GM13977 (cell line): ENCODE data around the gene AMY2A.
"Not testable (repeated sequence)": the region's sequence is repeated elsewhere in the genome, so short reads cannot be mapped to it uniquely, and the experiment has no call there.

Source experiments
- DNase-seq: peaks from one replicate; pipeline ENCODE4 v3.0.0; 2012; ENCODE audit warnings: low spot score
- in situ Hi-C: fragments of 300-500 bp; cut with MboI; formaldehyde crosslinking; loops from one replicate; pipeline ENCODE4 v1.12.0; 2022; ENCODE audit warnings: low sequenced_read_pairs, low pct_unique_long_range_greater_than_20kb, mixed read lengths, inconsistent platforms; ENCODE audit not compliant: unreplicated experiment
- TF ChIP-seq, protein P1 (sequence below): IDR thresholded peaks from 2 replicates; pipeline ENCODE4 v1.5.1; 2012; ENCODE audit warnings: mild to moderate bottlenecking, control low read depth; ENCODE audit not compliant: insufficient read depth; ENCODE audit errors: extremely low read depth, missing control alignments

The AMY2A gene

GRCh38 chr1:103616362-103616761, 865 bp upstream of the AMY2A start:
- DNase-seq, result no peak
- in situ Hi-C loops, result no loop called here
- TF ChIP-seq, protein P1, sequence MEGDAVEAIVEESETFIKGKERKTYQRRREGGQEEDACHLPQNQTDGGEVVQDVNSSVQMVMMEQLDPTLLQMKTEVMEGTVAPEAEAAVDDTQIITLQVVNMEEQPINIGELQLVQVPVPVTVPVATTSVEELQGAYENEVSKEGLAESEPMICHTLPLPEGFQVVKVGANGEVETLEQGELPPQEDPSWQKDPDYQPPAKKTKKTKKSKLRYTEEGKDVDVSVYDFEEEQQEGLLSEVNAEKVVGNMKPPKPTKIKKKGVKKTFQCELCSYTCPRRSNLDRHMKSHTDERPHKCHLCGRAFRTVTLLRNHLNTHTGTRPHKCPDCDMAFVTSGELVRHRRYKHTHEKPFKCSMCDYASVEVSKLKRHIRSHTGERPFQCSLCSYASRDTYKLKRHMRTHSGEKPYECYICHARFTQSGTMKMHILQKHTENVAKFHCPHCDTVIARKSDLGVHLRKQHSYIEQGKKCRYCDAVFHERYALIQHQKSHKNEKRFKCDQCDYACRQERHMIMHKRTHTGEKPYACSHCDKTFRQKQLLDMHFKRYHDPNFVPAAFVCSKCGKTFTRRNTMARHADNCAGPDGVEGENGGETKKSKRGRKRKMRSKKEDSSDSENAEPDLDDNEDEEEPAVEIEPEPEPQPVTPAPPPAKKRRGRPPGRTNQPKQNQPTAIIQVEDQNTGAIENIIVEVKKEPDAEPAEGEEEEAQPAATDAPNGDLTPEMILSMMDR, result no peak

DNA sequence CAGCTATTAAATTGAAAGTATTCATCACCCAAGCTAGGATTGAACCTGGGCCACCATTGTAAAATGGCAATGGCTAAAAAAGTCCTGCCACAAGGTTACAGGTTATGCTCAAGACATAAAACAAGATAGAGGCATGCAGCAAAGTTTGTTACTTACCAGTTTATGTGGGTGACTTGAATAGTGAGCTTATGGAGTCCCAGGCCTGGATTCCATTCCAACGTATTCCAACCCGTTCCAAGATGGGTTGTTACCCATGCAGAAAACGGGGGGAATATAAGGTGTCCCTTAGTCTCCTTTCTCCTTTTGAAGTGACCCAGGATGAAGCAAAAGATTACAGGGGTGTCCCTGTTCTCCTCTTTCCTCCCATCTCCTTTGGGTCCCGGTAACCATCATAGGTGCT, 10.2 kb downstream of the AMY2A start:
- DNase-seq, in situ Hi-C loops: not testable (repeated sequence)

DNA sequence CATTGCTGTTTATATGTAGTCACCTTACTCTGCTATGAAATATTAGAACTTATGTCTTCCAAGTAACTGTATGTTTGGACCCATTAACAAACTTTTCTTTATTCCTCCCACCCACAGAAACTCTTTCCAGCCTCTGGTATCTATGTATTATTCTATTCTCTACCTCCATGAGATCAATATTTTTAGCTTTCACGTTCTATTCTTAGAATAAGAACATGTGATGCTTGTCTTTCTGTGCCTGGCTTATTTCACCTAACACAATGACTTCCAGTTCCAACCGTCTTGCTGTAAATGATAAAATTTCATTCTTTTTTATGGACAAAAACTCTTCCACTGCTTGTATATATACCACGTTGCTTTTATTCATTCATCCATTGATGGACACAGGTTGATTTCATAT, 24.0 kb downstream of the AMY2A start:
- in situ Hi-C loops, DNase-seq: not testable (repeated sequence)

- in situ Hi-C loops, DNase-seq: not testable (repeated sequence)
Observed at GRCh38 chr1:103643908-103644307, 26.7 kb downstream of the AMY2A start.

- in situ Hi-C loops, DNase-seq: not testable (repeated sequence)
Observed at GRCh38 chr1:103650305-103650704, 33.1 kb downstream of the AMY2A start.

GRCh38 chr1:103650889-103651288, 33.7 kb downstream of the AMY2A start:
- DNase-seq, in situ Hi-C loops: not testable (repeated sequence)

DNA sequence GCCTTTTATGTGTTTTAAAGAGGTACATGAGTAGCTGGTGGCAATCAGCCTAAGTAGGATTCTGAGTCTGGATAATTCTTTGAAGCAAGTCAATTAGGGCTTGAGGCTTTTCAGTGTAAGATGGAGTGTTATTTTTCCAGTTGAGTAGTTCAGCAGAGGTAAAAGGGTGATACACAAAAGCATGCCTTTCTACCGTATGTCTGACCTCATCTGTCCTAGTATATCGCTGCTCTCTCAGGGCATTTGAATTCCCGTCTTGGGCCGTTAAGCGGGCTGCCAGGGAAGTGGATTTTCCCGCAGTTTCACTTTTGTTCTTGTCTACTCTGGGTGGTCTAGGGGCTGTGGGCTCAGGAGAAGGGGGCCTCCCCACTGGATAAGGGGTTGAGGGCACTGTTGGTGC, 36.9 kb downstream of the AMY2A start:
- in situ Hi-C loops, DNase-seq: not testable (repeated sequence)

DNA sequence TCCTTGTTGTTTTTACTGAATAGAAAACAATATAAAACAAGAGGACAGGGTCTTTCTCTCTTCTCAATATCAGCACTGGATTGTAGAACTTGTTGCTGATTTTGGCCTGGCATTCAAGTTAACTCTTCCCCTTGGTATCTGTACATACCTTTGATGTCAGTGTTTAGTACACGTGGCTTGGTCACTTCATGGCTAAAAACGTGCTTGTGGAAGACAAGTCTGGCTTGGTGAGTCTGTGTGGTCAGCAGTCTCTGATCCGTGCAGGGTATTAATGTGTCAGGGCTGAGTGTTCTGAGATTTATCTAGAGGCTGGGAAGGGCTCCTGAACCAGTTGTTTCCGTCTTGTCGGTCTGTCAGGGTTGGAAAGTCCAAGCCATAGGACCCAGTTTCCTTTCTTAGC, 38.2 kb downstream of the AMY2A start, which contains the start of gene AMY1A:
AMY1A (plus strand) TSS at position 301 of the 400 bp plus-strand sequence. CDS start 571 bp downstream, outside the sequence.
- in situ Hi-C loops, DNase-seq: not testable (repeated sequence)
